ENCODE measurements around the gene CXCR4. TPM values are rescaled to one million over a fixed set of nuclear protein-coding genes. Genes with fewer than 3 reads are reported as not detected.

Gene CXCR4
- total and polyA plus RNA-seq, 2 experiments from 2014 or later, result 0.16 TPM; not detected in 1

DNA sequence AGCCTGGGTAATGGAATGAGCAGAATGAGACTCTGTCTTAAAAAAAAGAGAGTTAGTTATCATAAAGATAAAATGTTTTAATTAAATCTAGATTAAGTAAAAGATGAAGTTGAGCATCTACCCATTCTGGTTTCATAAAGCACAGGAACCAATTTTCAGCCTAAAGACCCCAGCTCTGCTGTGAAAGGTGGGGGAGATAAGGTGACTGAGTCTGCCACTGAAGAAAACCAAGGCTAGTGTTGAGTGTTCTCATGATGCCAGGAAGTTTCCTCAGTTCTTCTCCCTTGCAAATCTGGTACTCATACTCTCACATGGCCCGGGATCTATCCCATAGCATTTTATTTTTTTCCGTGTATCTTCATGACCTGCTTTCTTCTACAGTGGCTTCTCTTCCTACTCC lies 10.4 kb upstream of the CXCR4 start:
- 26 to 43% methylated on average over 2 of the region's 2 CpGs for WGBS, 2 experiments (ENCODE audit: low coverage in 1 of 2, low lambda C conversion rate in 2 of 2, missing lambda C conversion rate in 2 of 2)
- H3K27ac ChIP-seq, result no peak overlapping the region
- no peak overlapping the region for H2AFZ ChIP-seq
- TF ChIP-seq EZH2phosphoT487 (IDR thresholded peaks at IDR 0.05; ENCODE audit: insufficient read depth, low read depth), result no peak
- no peak for TF ChIP-seq EZH2 (IDR thresholded peaks at IDR 0.05; ENCODE audit: insufficient read depth, poor library complexity, severe bottlenecking)
- no peaks in the 10 kb centered on the region for H4K20me1 ChIP-seq (ENCODE audit: insufficient read depth)
- H3F3A ChIP-seq (ENCODE audit: insufficient read depth), result no peaks in the 10 kb centered on the region
- no peak overlapping the region for H3K4me2 ChIP-seq (ENCODE audit: unreplicated experiment)
- in situ Hi-C loops (cut with MboI), result no loop called here
- no peaks in the 10 kb centered on the region for H3K9me2 ChIP-seq (ENCODE audit: insufficient read depth)
- no peak overlapping the region for H3K4me3 ChIP-seq
- no peaks in the 10 kb centered on the region for H3K9me3 ChIP-seq (ENCODE audit: low read depth)
- H3K9ac ChIP-seq, result no peak overlapping the region
- DNase-seq, result no peak
- H3K36me3 ChIP-seq (ENCODE audit: low read depth), result no peaks in the 10 kb centered on the region
- H3K4me1 ChIP-seq (ENCODE audit: insufficient read depth), result no peaks in the 10 kb centered on the region
- H3K79me2 ChIP-seq (ENCODE audit: insufficient read depth), result no peaks in the 10 kb centered on the region
- peaks cover 23% of the 10 kb centered on the region for H3K27me3 ChIP-seq (replicated peaks; ENCODE audit: insufficient read depth)

DNA sequence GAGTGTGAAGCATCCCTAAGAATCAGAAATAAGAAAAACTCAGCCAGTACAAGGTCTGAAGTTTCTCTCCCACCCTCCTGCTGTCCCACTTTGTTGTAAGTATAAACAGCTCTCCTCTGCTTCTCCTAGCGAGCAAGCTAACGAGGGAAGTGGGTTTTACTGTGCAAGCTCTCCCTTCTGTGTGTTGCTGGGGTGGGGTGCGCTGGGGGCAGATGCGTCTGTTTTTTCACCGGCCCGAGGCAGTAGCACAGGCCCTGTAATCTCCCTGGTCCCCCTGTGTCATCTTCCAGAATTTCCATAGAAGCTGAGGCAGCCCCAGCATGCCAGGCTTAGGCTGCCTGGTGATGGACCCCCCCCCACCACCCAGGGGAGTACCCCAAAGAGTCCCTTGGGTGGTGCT lies 9.4 kb upstream of the CXCR4 start:
- H3F3A ChIP-seq (ENCODE audit: insufficient read depth), result no peaks in the 10 kb centered on the region
- no peak overlapping the region for H3K4me3 ChIP-seq
- no peak overlapping the region for H2AFZ ChIP-seq
- TF ChIP-seq EZH2phosphoT487 (IDR thresholded peaks at IDR 0.05; ENCODE audit: insufficient read depth, low read depth), result no peak
- TF ChIP-seq EZH2 (IDR thresholded peaks at IDR 0.05; ENCODE audit: insufficient read depth, poor library complexity, severe bottlenecking), result no peak
- H3K4me1 ChIP-seq (ENCODE audit: insufficient read depth), result no peaks in the 10 kb centered on the region
- H3K4me2 ChIP-seq (ENCODE audit: unreplicated experiment), result no peak overlapping the region
- H3K27me3 ChIP-seq (replicated peaks; ENCODE audit: insufficient read depth), result peaks cover 29% of the 10 kb centered on the region
- in situ Hi-C loops (cut with MboI), result no loop called here
- no peaks in the 10 kb centered on the region for H3K79me2 ChIP-seq (ENCODE audit: insufficient read depth)
- WGBS, 2 experiments (ENCODE audit: low coverage in 1 of 2, low lambda C conversion rate in 2 of 2, missing lambda C conversion rate in 2 of 2), result 23 to 35% methylated on average over 6 of the region's 6 CpGs
- H3K36me3 ChIP-seq (ENCODE audit: low read depth), result no peaks in the 10 kb centered on the region
- H3K27ac ChIP-seq, result no peak overlapping the region
- H3K9me2 ChIP-seq (ENCODE audit: insufficient read depth), result no peaks in the 10 kb centered on the region
- H3K9me3 ChIP-seq (ENCODE audit: low read depth), result no peaks in the 10 kb centered on the region
- no peak overlapping the region for H3K9ac ChIP-seq
- no peak for DNase-seq
- H4K20me1 ChIP-seq (ENCODE audit: insufficient read depth), result no peaks in the 10 kb centered on the region

DNA sequence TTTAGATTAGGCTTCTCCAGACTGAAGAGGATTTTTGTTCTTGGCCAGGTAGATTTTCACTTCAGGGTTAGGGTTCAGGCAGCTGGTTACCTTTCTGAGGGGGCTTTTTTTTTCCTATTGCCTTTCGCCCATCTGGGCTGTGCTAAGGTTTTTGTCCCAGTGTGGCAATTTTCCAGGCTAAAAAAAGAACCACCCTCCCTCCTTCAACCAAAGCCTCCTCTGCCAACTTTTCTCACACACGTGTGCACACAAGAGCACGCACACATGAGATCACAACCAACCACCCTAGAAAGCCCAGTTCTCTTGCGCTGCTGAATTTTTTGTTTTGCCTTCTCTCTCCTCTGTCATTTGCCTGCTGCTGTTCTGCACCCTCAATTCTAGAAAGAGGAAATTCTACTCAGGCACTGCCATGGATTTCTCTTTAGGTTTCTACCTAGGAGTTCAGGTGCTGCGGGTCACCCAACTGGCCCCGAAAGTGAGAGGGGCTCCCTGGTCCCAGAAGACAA lies 8.5 kb upstream of the CXCR4 start:
- Histone ChIP-seq H3K9me2 (ENCODE audit: insufficient read depth) (no peaks in the 10 kb centered on the region), H3K79me2 (ENCODE audit: insufficient read depth) (no peaks in the 10 kb centered on the region), H3K9ac (no peak overlapping the region), H3K4me3 (no peak overlapping the region), H3K36me3 (ENCODE audit: low read depth) (no peaks in the 10 kb centered on the region), H3K9me3 (ENCODE audit: low read depth) (no peaks in the 10 kb centered on the region), H3K27me3 (replicated peaks; ENCODE audit: insufficient read depth) (peaks cover 36% of the 10 kb centered on the region), H2AFZ (no peak overlapping the region), H3K27ac (no peak overlapping the region), H3K4me1 (ENCODE audit: insufficient read depth) (no peaks in the 10 kb centered on the region), H3K4me2 (ENCODE audit: unreplicated experiment) (no peak overlapping the region), H3F3A (ENCODE audit: insufficient read depth) (no peaks in the 10 kb centered on the region), H4K20me1 (ENCODE audit: insufficient read depth) (no peaks in the 10 kb centered on the region)
- in situ Hi-C loops (cut with MboI), result no loop called here
- WGBS, 2 experiments (ENCODE audit: low coverage in 1 of 2, low lambda C conversion rate in 2 of 2, missing lambda C conversion rate in 2 of 2), result 29 to 39% methylated on average over 6 of the region's 6 CpGs
- TF ChIP-seq EZH2phosphoT487 (IDR thresholded peaks at IDR 0.05; ENCODE audit: insufficient read depth, low read depth) (no peak), EZH2 (IDR thresholded peaks at IDR 0.05; ENCODE audit: insufficient read depth, poor library complexity, severe bottlenecking) (no peak)
- no peak for DNase-seq

DNA sequence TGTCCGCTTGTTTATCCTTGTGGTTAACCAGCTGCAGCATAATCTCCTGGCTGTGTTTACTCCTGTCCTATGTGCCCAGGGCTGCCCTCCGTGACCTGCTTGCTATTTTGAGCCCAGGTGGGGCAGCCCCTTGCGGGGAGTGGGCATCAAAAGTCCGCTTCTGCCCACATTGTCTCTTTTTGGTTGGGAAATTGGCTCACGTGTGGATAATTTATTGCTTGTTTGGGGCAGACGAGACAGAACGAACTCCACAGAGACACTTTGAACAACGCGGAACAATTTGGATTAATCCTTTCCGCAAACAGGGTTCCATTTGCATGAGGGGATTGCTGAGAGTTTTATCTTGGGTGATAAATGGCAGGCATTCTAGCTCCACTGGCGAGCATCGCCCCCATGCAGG lies 8.1 kb upstream of the CXCR4 start:
- in situ Hi-C loops (cut with MboI), result no loop called here
- H3K27ac ChIP-seq, result no peak overlapping the region
- H3K4me2 ChIP-seq (ENCODE audit: unreplicated experiment), result no peak overlapping the region
- WGBS, 2 experiments (ENCODE audit: low coverage in 1 of 2, low lambda C conversion rate in 2 of 2, missing lambda C conversion rate in 2 of 2), result 11 to 12% methylated on average over 12 of the region's 12 CpGs
- H3K27me3 ChIP-seq (replicated peaks; ENCODE audit: insufficient read depth), result peaks cover 39% of the 10 kb centered on the region
- no peaks in the 10 kb centered on the region for H3F3A ChIP-seq (ENCODE audit: insufficient read depth)
- no peak for DNase-seq
- H3K79me2 ChIP-seq (ENCODE audit: insufficient read depth), result no peaks in the 10 kb centered on the region
- no peaks in the 10 kb centered on the region for H3K9me3 ChIP-seq (ENCODE audit: low read depth)
- no peak overlapping the region for H3K4me3 ChIP-seq
- H2AFZ ChIP-seq, result no peak overlapping the region
- H4K20me1 ChIP-seq (ENCODE audit: insufficient read depth), result no peaks in the 10 kb centered on the region
- no peak for TF ChIP-seq EZH2 (IDR thresholded peaks at IDR 0.05; ENCODE audit: insufficient read depth, poor library complexity, severe bottlenecking)
- TF ChIP-seq EZH2phosphoT487 (IDR thresholded peaks at IDR 0.05; ENCODE audit: insufficient read depth, low read depth), result no peak
- no peaks in the 10 kb centered on the region for H3K4me1 ChIP-seq (ENCODE audit: insufficient read depth)
- H3K9ac ChIP-seq, result no peak overlapping the region
- H3K9me2 ChIP-seq (ENCODE audit: insufficient read depth), result no peaks in the 10 kb centered on the region
- no peaks in the 10 kb centered on the region for H3K36me3 ChIP-seq (ENCODE audit: low read depth)

DNA sequence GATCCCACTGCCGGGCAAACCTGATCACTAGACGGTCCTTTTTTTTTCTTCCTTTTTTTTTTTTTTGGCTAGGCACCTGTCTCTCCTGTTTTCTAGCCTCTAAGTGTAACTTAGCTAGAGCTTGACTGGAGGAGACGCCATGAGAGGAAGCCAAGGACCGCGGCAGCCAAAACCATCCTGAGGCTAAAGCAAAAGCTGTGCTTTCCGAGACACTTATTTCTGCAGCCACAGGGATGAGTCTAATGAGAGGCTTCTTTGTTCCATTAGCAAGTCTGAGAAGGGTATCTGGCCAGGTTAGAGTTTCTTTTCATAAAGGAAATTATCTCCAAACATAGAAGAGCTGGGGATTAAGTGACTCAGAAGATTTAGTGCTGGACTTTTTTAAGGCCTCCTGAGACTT lies 7.3 kb upstream of the CXCR4 start:
- Histone ChIP-seq H3K9me2 (ENCODE audit: insufficient read depth) (no peaks in the 10 kb centered on the region), H3K4me3 (no peak overlapping the region), H3K79me2 (ENCODE audit: insufficient read depth) (no peaks in the 10 kb centered on the region), H3F3A (ENCODE audit: insufficient read depth) (no peaks in the 10 kb centered on the region), H3K9ac (no peak overlapping the region), H3K36me3 (ENCODE audit: low read depth) (no peaks in the 10 kb centered on the region), H3K4me2 (ENCODE audit: unreplicated experiment) (no peak overlapping the region), H3K4me1 (ENCODE audit: insufficient read depth) (no peaks in the 10 kb centered on the region), H3K9me3 (ENCODE audit: low read depth) (no peaks in the 10 kb centered on the region), H3K27ac (no peak overlapping the region), H4K20me1 (ENCODE audit: insufficient read depth) (no peaks in the 10 kb centered on the region), H3K27me3 (replicated peaks; ENCODE audit: insufficient read depth) (peaks cover 47% of the 10 kb centered on the region), H2AFZ (no peak overlapping the region)
- in situ Hi-C loops (cut with MboI), result no loop called here
- TF ChIP-seq EZH2 (IDR thresholded peaks at IDR 0.05; ENCODE audit: insufficient read depth, poor library complexity, severe bottlenecking) (no peak), EZH2phosphoT487 (IDR thresholded peaks at IDR 0.05; ENCODE audit: insufficient read depth, low read depth) (no peak)
- WGBS, 2 experiments (ENCODE audit: low coverage in 1 of 2, low lambda C conversion rate in 2 of 2, missing lambda C conversion rate in 2 of 2), result 53 to 63% methylated on average over 6 of the region's 6 CpGs
- no peak for DNase-seq
